HG02588 (cell line): Measurements from ENCODE around the gene BAG3.
"Not testable (repeated sequence)": the region's sequence is repeated elsewhere in the genome, so short reads cannot be mapped to it uniquely, and the experiment has no call there.

Experiments
- ATAC-seq: cut with Tn5 transposase; IDR thresholded peaks from one replicate; pipeline ENCODE4 v1.9.1; 2021; ENCODE audit warnings: mild to moderate bottlenecking, moderate library complexity; ENCODE audit not compliant: unreplicated experiment

Gene BAG3

GRCh38 chr10:119640384-119640783, 10.8 kb upstream of the BAG3 start:
- no peak for ATAC-seq

DNA sequence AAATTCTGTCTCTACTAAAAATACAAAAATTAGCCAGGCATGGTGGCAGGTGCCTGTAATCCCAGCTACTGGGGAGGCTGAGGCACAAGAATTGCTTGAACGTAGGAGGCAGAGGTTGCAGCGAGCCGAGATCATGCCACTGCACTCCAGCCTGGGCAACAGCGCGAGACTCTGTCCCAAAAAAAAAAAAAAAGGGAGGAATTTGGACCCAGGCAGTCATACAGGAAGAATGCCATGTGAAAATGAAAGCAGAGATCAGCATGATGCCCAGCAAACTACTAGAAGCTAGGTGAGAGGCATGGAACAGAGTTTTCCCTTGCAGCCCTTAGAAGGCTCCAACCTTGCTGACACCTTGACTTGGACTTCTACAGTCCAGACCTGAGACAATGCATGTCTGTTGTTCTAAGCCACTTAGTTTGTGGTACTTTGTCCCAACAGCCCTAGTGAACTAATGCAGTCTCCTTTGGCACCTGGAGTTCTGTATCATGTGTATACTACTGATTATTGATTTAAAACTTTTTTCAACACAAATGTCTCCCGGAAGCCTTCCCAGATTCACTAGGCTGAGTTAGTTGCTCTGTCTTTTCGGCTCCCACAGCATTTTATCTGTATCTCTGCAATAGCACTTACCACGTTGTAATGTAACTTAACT, 10.2 kb upstream of the BAG3 start:
- no peak for ATAC-seq

GRCh38 chr10:119642556-119643111, 8.5 kb upstream of the BAG3 start:
- ATAC-seq: no peak

- no peak for ATAC-seq
Observed at GRCh38 chr10:119643306-119644204, 7.6 kb upstream of the BAG3 start.

- no peak for ATAC-seq
Observed at GRCh38 chr10:119644205-119644814, 6.9 kb upstream of the BAG3 start.

GRCh38 chr10:119644994-119645393, 6.2 kb upstream of the BAG3 start:
- no peak for ATAC-seq

DNA sequence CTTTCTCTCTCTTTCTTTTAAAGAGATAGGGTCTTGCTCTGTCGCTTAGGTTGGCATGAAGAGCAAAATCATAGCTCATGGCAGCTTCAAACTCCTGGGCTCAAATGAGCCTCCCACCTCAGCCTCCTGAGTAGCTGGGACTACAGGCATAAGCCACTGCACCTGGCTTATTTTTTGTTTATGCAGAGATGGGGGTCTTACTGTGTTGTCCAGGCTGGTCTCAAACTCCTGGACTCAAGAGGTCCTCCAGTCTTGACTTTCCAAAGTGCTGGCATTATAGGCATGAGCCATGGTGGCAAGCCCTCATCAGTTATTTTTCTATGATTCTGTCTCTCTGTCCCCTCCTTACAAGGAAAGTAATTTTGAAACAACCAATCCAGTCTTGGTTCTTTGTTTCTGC, 1.1 kb upstream of the BAG3 start:
- no peak for ATAC-seq

GRCh38 chr10:119651514-119652360, 557 bp downstream of the BAG3 start:
- peak; percentile 28 for ATAC-seq

DNA sequence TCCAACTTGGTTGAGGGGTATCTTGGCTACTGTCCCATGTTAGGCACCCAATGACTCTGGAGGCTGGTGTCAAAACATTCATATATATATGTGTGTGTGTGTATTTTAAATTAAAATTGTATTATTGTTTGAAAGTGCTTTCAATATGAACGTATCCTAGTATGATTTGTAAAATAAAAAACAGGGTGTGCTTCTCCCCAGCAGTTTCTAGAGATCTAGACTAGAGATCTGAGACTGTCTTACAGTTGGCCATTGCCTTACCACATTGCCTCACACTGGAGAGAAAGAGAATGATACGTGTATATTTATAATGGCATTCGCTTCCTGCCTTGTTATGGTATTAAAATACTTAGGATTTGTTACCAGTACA, 1.2 kb downstream of the BAG3 start:
- no peak for ATAC-seq

DNA sequence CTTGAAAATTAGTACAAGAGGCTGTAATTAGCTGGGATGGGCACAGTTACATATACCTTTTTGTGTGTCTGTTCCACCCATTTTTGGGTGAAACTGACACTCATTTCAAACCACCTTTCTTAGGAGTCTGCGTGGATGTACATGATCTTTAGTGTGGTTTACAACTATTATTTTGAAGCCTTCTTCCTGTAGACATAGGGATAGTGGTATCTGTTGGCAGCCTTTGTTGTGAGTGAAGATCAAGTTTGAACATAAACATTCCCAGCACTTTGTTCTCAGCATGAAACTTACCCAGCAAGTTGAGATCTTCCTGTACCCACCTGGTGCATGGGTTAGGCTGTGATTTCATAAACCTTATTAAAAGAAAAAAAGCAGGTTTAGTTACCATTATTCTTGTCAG, 2.0 kb downstream of the BAG3 start:
- no peak for ATAC-seq

- ATAC-seq: no peak
Observed at GRCh38 chr10:119653916-119654315, 2.7 kb downstream of the BAG3 start.

GRCh38 chr10:119654540-119654939, 3.4 kb downstream of the BAG3 start:
- no peak for ATAC-seq

DNA sequence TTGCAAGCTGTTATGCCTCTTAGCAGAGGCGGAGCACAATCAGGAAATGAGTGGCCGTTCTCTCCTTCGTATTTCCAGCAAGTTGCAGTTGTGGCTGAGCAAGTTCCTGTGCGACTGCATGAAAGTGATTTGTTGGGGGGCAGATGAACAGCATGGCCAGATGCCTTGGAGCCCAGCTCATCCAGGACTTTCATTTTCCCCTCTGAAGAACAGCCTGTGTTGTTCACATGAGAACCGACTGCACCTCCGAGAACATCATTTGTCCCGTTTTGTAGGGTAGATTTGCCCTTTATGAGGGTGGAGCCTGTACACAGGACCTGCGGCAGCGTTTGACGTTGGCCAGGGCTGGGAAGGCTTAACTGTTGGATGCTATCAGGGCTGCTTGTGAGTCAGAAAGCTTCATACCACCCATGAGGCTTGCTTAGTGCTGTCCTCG, 4.4 kb downstream of the BAG3 start:
- ATAC-seq: no peak

DNA sequence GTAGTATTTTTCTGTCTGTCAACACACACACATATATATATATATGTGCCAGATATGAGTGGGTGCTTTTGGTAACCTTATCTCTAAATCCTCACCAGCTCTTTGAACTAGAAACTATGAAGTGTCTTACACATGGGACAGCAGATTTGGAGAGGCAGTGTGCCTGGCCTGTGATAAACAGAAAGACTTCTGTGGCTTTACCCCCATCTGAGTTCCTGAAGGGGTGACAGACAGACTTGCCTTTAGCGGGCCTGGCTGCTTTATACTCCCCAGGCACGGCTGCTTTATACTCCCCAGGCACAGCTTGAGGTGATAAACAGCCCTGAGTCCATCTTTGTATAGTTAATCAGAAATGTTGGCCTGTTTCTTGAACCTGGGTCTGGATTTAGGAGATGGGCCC, 5.6 kb downstream of the BAG3 start:
- ATAC-seq: no peak

DNA sequence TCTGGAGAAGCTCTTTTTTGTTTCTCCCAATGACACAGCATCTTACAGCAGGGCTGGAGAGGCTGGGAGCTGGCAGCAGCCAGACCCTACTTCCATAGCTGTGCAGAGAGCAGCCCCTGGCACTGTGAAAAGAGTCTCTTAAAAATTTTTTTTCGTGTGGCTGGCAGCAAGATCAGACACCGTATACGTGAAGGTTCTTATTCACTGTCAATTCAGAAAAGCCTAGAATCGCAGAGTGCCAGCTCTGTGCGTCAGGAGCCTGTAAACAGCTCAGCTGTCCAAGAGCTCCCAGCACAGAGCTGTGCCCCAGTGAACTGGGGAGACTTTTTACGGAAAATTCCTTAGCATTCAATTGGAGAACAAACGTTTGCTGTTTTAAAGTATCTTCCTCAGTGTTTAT, 6.5 kb downstream of the BAG3 start:
- ATAC-seq: no peak

GRCh38 chr10:119658274-119658673, 7.1 kb downstream of the BAG3 start:
- ATAC-seq: no peak

DNA sequence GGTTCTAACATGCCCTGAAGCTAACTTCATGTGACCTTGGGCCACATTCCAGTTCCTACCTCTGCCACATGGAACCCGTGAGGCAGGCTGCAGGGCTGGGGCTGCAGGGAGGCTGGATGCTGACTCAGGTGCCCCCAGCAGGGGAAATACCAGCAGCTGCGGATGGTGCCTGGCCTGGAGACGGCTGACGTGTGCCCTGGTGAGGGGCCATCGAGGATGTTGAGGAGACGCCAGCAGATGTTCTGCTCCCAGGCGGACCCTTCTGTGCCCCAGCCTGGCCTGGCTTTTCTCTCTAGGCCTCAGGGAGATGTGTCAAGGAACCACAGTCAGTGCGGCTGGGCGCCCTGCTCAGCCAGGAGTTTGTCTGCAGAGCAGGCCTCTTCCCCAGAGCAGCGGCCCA, 8.8 kb downstream of the BAG3 start:
- no peak for ATAC-seq

- ATAC-seq: not testable (repeated sequence)
Observed at GRCh38 chr10:119662076-119662605, 11.0 kb downstream of the BAG3 start.

GRCh38 chr10:119663866-119664698, 12.9 kb downstream of the BAG3 start:
- ATAC-seq: no peak
